PC-9 (cell line): ENCODE data around the gene GSC2. TPM values are rescaled to one million over a fixed set of nuclear protein-coding genes. Genes with fewer than 3 reads are reported as not detected.

Experiments
- Bru-seq: library from RNA; stranded (reverse); fragments of 400-500 nt; gene quantifications from one replicate; lab custom pipeline; 2021; lab: Mats Ljungman, UMichigan
- BruChase-seq, 2 experiments: library from RNA; stranded (reverse); fragments of 400-500 nt; gene quantifications; one replicate each; lab custom pipeline; 2021; lab: Mats Ljungman, UMichigan
- BruUV-seq: library from RNA; stranded (reverse); fragments of 400-500 nt; replicated peaks from 2 replicates; lab custom pipeline; 2021; lab: Mats Ljungman, UMichigan
- CTCF ChIA-PET: fragments of 300-600 bp; sonication (Branson Sonifier 250); formaldehyde crosslinking; loops from one replicate; lab custom pipeline; 2022; ENCODE audit warnings: antibody characterized with exemption; lab: Charles Lee
- POLR2A ChIA-PET: fragments of 300-600 bp; sonication (Branson Sonifier 250); formaldehyde crosslinking; loops from one replicate; lab custom pipeline; 2022; ENCODE audit warnings: antibody characterized with exemption; ENCODE audit not compliant: unreplicated experiment; lab: Charles Lee
- DNase-seq, 2 experiments: peaks; one replicate each; pipeline versions ENCODE4 v3.0.0 to v3.0.0-alpha.2; 2015 to 2022; ENCODE audit warnings: mixed read lengths in 1 of 2
- H2AFZ ChIP-seq: fragments of 200-600 bp; sonication (generic); 2 replicates; pipeline ENCODE4 v1.8.1; 2017; ENCODE audit warnings: antibody characterized with exemption
- H3F3A ChIP-seq: fragments of 200-600 bp; sonication (generic); 2 replicates; pipeline ENCODE4 v1.8.1; 2017; ENCODE audit warnings: antibody characterized with exemption, mild to moderate bottlenecking, low read depth; ENCODE audit not compliant: insufficient read depth
- H3K27ac ChIP-seq: fragments of 200-600 bp; sonication (generic); 2 replicates; pipeline ENCODE4 v1.6.1; 2016; ENCODE audit warnings: mixed run types
- H3K27me3 ChIP-seq: fragments of 200-600 bp; sonication (generic); 2 replicates; pipeline ENCODE4 v1.6.1; 2016; ENCODE audit warnings: low read depth, mixed run types; ENCODE audit not compliant: insufficient read depth
- H3K36me3 ChIP-seq: fragments of 200-600 bp; sonication (generic); 2 replicates; pipeline ENCODE4 v1.6.1; 2016; ENCODE audit warnings: low read depth, mixed run types
- H3K4me1 ChIP-seq: fragments of 200-600 bp; sonication (generic); replicated peaks from 2 replicates; pipeline ENCODE4 v1.6.1; 2016; ENCODE audit warnings: mixed run types; ENCODE audit not compliant: insufficient read depth
- H3K4me2 ChIP-seq: fragments of 200-600 bp; sonication (generic); 2 replicates; pipeline ENCODE4 v1.6.1; 2017; ENCODE audit warnings: mixed run types
- H3K4me3 ChIP-seq: fragments of 200-600 bp; sonication (generic); 2 replicates; pipeline ENCODE4 v1.6.1; 2016; ENCODE audit warnings: mixed run types
- H3K79me2 ChIP-seq: fragments of 200-600 bp; sonication (generic); 2 replicates; pipeline ENCODE4 v1.6.1; 2017; ENCODE audit warnings: low read depth, mixed run types
- H3K9me2 ChIP-seq: fragments of 200-600 bp; sonication (generic); 2 replicates; pipeline ENCODE4 v1.8.1; 2017; ENCODE audit warnings: mild to moderate bottlenecking; ENCODE audit not compliant: insufficient read depth
- H3K9me3 ChIP-seq: fragments of 200-600 bp; sonication (generic); 2 replicates; pipeline ENCODE4 v1.8.1; 2016; ENCODE audit warnings: low read depth; ENCODE audit not compliant: insufficient read depth
- H4K20me1 ChIP-seq: fragments of 200-600 bp; sonication (generic); 2 replicates; pipeline ENCODE4 v1.8.1; 2017; ENCODE audit not compliant: insufficient read depth
- EZH2 ChIP-seq: fragments of 200-600 bp; sonication (generic); IDR thresholded peaks from 2 replicates; pipeline ENCODE4 v1.8.0; 2017; ENCODE audit warnings: antibody characterized with exemption, low read depth
- intact Hi-C: fragments of 100-400 bp; cut with micrococcal nuclease; formaldehyde crosslinking; loops from one replicate; pipeline ENCODE4 v1.10.0; 2022; ENCODE audit not compliant: unreplicated experiment
- long read RNA-seq: library from polyadenylated mRNA; stranded (forward); transcript quantifications from one replicate; pipeline ENCODE4 v2.0.0, GENCODE V29; 2022
- total RNA-seq: library from RNA; stranded (reverse); gene quantifications from 2 replicates; pipeline ENCODE4 v1.2.3, GENCODE V29; 2021
- TF ChIP-seq, protein P1 (sequence below): fragments of 200-600 bp; sonication (generic); conservative IDR thresholded peaks from 2 replicates; pipeline ENCODE4 v1.6.1; 2017; ENCODE audit warnings: mixed run types, antibody characterized with exemption, mild to moderate bottlenecking, moderate library complexity

Gene GSC2, protein sequence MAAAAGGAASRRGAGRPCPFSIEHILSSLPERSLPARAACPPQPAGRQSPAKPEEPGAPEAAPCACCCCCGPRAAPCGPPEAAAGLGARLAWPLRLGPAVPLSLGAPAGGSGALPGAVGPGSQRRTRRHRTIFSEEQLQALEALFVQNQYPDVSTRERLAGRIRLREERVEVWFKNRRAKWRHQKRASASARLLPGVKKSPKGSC
- total RNA-seq = not detected in 2 replicates
- Bru-seq, nascent RNA = not detected
- not detected for BruChase-seq, experiment 1, labeled RNA remaining after a 2-hour chase
- percentile 18 among the genes with signal in this experiment for BruChase-seq, experiment 2, labeled RNA remaining after a 6-hour chase
- long read RNA-seq = 0 reads

DNA sequence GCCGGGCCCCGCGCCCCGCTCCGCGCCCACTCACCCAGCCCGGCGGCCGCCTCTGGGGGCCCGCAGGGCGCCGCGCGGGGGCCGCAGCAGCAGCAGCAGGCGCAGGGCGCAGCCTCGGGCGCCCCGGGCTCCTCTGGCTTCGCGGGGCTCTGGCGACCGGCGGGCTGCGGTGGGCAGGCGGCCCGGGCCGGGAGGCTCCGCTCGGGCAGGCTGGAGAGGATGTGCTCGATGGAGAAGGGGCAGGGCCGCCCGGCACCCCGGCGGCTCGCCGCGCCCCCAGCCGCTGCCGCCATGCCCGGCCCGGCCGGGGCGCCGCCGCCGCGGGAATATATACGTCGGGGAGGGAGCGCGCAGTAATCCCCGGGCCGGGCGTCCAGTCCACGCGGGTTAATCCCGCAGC lies at the start of gene GSC2:
Gene GSC2 (minus strand): TSS at position 302 of the 400 bp plus-strand sequence. CDS start 9 bp downstream, at position 293.
- intact Hi-C loops = no loop called here
- H3K27ac ChIP-seq = no peak within 1 kb of the TSS
- no peaks in the 10 kb centered on the region for H3K9me3 ChIP-seq
- H3K4me1 ChIP-seq = no peaks in the 10 kb centered on the region
- H4K20me1 ChIP-seq = no peaks in the 10 kb centered on the region
- no peaks in the 10 kb centered on the region for H3F3A ChIP-seq
- no peaks in the 10 kb centered on the region for H3K9me2 ChIP-seq
- H3K4me3 ChIP-seq = no peak within 1 kb of the TSS
- no peak for DNase-seq
- CTCF ChIA-PET = no interaction called here
- H3K27me3 ChIP-seq = peaks cover 21% of the 10 kb centered on the region
- no peak within 1 kb of the TSS for H2AFZ ChIP-seq
- POLR2A ChIA-PET = no interaction called here
- no peaks in the 10 kb centered on the region for H3K79me2 ChIP-seq
- BruUV-seq = no TSS peak
- H3K36me3 ChIP-seq = no peaks in the 10 kb centered on the region
- TF ChIP-seq EZH2 = no peak
- TF ChIP-seq, protein P1, sequence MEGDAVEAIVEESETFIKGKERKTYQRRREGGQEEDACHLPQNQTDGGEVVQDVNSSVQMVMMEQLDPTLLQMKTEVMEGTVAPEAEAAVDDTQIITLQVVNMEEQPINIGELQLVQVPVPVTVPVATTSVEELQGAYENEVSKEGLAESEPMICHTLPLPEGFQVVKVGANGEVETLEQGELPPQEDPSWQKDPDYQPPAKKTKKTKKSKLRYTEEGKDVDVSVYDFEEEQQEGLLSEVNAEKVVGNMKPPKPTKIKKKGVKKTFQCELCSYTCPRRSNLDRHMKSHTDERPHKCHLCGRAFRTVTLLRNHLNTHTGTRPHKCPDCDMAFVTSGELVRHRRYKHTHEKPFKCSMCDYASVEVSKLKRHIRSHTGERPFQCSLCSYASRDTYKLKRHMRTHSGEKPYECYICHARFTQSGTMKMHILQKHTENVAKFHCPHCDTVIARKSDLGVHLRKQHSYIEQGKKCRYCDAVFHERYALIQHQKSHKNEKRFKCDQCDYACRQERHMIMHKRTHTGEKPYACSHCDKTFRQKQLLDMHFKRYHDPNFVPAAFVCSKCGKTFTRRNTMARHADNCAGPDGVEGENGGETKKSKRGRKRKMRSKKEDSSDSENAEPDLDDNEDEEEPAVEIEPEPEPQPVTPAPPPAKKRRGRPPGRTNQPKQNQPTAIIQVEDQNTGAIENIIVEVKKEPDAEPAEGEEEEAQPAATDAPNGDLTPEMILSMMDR = no peak
- no peak within 1 kb of the TSS for H3K4me2 ChIP-seq

DNA sequence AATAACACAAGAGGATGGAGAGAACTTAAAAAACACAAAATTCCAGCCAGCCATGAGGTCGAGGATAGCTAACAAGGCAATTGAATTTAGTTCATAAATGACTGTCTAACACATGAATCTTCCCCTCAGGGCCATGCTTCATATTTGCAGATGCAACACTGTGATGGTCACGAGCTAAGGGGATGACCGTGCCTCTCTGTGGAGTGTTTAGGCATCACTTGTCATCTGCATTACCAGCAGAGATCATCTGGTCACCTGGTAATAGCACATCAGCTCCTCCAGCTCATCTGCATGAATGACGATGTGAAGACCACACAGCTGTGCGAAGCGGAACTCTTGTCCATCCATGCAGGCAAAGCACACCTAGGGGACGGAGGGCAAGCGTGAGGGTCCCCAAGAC lies 49.4 kb upstream of the GSC2 start:
- Histone ChIP-seq H3K27me3 (no peaks in the 10 kb centered on the region), H3K79me2 (no peaks in the 10 kb centered on the region), H3K4me1 (no peaks in the 10 kb centered on the region), H3K4me2 (no peak overlapping the region), H3K4me3 (no peak overlapping the region), H3F3A (no peaks in the 10 kb centered on the region), H3K9me3 (no peaks in the 10 kb centered on the region), H3K36me3 (no peaks in the 10 kb centered on the region), H3K9me2 (no peaks in the 10 kb centered on the region), H3K27ac (no peak overlapping the region), H2AFZ (no peak overlapping the region), H4K20me1 (no peaks in the 10 kb centered on the region)
- TF ChIP-seq, protein P1 = no peak
- TF ChIP-seq EZH2 = no peak
- ChIA-PET POLR2A (interaction anchor here (0.7 kb wide), 1 partner anchor 492 kb away, joined by 3 read pairs; no protein-coding TSS in a partner anchor), CTCF (no interaction called here)
- BruUV-seq = no TSS peak
- intact Hi-C loops = no loop called here
- no peak for DNase-seq

DNA sequence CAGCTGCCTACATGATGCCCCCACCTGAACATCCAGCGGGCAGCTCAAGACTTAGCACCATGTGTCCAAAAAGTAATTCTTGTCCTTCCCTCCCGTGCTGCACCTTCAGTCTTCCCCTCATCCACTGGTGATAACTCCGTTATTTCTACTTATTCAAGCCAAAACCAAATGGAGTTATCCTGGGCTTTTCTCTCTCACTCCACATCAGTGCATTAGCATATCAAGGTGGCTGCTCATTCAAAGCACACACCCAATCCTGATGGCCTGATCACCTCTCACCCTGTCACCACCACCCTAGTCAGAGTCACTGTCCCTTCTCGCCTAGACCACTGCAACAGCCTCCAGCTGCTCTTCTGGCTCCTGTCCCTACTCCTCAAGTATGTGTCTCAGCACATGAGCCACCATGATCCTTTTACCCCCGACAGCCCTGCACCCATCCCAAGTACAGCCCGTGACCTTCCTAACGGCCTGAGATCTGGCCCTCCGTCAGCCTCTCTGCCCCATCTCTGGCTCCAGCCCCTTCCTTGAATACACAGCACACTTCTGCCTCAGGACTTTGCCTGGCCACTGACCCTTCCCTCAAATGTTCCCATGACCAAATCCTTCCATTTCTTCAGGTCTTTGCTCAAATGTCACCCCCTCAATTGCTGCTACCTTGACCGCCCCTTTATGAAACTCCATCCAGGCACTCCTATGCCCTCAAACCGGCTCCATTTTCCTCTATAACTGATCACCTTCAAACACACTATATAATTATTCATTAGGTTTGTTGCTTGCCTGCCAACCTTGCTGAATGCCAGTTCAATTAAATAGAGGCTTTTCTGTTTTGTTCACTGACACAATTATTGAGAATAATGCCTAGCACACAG lies 48.1 kb upstream of the GSC2 start:
- Histone ChIP-seq H3K27me3 (no peaks in the 10 kb centered on the region), H3K4me1 (no peaks in the 10 kb centered on the region), H3K9me3 (no peaks in the 10 kb centered on the region), H3K27ac (no peak overlapping the region), H3K9me2 (no peaks in the 10 kb centered on the region), H3K4me3 (no peak overlapping the region), H3F3A (no peaks in the 10 kb centered on the region), H3K79me2 (no peaks in the 10 kb centered on the region), H3K4me2 (no peak overlapping the region), H2AFZ (no peak overlapping the region), H3K36me3 (no peaks in the 10 kb centered on the region), H4K20me1 (no peaks in the 10 kb centered on the region)
- no peak for TF ChIP-seq EZH2
- TF ChIP-seq, protein P1 = no peak
- POLR2A ChIA-PET = no interaction called here
- CTCF ChIA-PET = no interaction called here
- BruUV-seq = no TSS peak
- intact Hi-C loops = no loop called here
- DNase-seq = no peak
